ENCODE results near the gene HES6.

Gene HES6

DNA sequence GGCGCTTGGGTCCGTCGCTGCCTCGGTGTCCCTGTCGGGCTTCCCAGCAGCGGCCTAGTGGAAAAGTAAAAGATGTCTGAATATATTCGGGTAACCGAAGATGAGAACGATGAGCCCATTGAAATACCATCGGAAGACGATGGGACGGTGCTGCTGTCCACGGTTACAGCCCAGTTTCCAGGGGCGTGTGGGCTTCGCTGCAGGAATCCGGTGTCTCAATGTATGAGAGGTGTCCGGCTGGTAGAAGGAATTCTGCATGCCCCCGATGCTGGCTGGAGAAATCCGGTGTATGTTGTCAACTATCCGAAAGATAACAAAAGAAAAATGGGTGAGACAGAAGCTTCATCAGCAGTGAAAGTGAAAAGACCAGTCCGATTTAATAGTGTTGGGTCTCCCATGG is 8.0 kb downstream of the HES6 start:
- no peaks in the 10 kb centered on the region for H3F3A ChIP-seq (ENCODE audit: insufficient read depth, low read length)
- no peaks in the 10 kb centered on the region for H3K79me2 ChIP-seq (ENCODE audit: low read length)
- H2AFZ ChIP-seq (ENCODE audit: low read length): no peak overlapping the region
- no peaks in the 10 kb centered on the region for H3K4me1 ChIP-seq (ENCODE audit: low read length)
- no peak overlapping the region for H3K4me3 ChIP-seq (ENCODE audit: low read length)
- no peaks in the 10 kb centered on the region for H3K36me3 ChIP-seq (replicated peaks; ENCODE audit: insufficient read depth, low read length)
- no peaks in the 10 kb centered on the region for H3K9me2 ChIP-seq (replicated peaks; ENCODE audit: insufficient read depth, low read length)
- TF ChIP-seq, protein P1, sequence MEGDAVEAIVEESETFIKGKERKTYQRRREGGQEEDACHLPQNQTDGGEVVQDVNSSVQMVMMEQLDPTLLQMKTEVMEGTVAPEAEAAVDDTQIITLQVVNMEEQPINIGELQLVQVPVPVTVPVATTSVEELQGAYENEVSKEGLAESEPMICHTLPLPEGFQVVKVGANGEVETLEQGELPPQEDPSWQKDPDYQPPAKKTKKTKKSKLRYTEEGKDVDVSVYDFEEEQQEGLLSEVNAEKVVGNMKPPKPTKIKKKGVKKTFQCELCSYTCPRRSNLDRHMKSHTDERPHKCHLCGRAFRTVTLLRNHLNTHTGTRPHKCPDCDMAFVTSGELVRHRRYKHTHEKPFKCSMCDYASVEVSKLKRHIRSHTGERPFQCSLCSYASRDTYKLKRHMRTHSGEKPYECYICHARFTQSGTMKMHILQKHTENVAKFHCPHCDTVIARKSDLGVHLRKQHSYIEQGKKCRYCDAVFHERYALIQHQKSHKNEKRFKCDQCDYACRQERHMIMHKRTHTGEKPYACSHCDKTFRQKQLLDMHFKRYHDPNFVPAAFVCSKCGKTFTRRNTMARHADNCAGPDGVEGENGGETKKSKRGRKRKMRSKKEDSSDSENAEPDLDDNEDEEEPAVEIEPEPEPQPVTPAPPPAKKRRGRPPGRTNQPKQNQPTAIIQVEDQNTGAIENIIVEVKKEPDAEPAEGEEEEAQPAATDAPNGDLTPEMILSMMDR (IDR thresholded peaks at IDR 0.05; ENCODE audit: low read length): no peak
- TF ChIP-seq EZH2phosphoT487 (IDR thresholded peaks at IDR 0.05; ENCODE audit: low read length): no peak
- TF ChIP-seq EZH2 (optimal IDR thresholded peaks at IDR 0.05; ENCODE audit: low read depth, low read length): no peak
- peaks cover 8% of the 10 kb centered on the region for H3K27me3 ChIP-seq (replicated peaks; ENCODE audit: insufficient read depth, low read length)
- peak overlapping the region; percentile 81; the same call in 1 of the 2 replicates for H3K4me2 ChIP-seq (ENCODE audit: low read depth, low read length)
- no peaks in the 10 kb centered on the region for H3K9me3 ChIP-seq (replicated peaks; ENCODE audit: insufficient read depth, low read length)
- no peak overlapping the region for H3K9ac ChIP-seq (ENCODE audit: low read length)
- H3K27ac ChIP-seq (ENCODE audit: low read length): no peak overlapping the region
- no peaks in the 10 kb centered on the region for H4K20me1 ChIP-seq (ENCODE audit: insufficient read depth, low read length)
- no peak for DNase-seq

GRCh38 chr2:238231251-238231793 is 8.5 kb downstream of the HES6 start:
- Histone ChIP-seq H3K9me3 (replicated peaks; ENCODE audit: insufficient read depth, low read length) (no peaks in the 10 kb centered on the region), H3K36me3 (replicated peaks; ENCODE audit: insufficient read depth, low read length) (no peaks in the 10 kb centered on the region), H4K20me1 (ENCODE audit: insufficient read depth, low read length) (no peaks in the 10 kb centered on the region), H3K9me2 (replicated peaks; ENCODE audit: insufficient read depth, low read length) (no peaks in the 10 kb centered on the region), H3K4me3 (ENCODE audit: low read length) (peak overlapping the region; percentile 60), H3K4me2 (ENCODE audit: low read depth, low read length) (peak overlapping the region; percentile 81), H3F3A (ENCODE audit: insufficient read depth, low read length) (no peaks in the 10 kb centered on the region), H3K27ac (ENCODE audit: low read length) (no peak overlapping the region), H2AFZ (ENCODE audit: low read length) (peak overlapping the region; percentile 63; the same call in 1 of the 2 replicates), H3K9ac (ENCODE audit: low read length) (no peak overlapping the region; the same call in 1 of the 2 replicates), H3K27me3 (replicated peaks; ENCODE audit: insufficient read depth, low read length) (peaks cover 8% of the 10 kb centered on the region), H3K4me1 (ENCODE audit: low read length) (no peaks in the 10 kb centered on the region), H3K79me2 (ENCODE audit: low read length) (no peaks in the 10 kb centered on the region)
- TF ChIP-seq EZH2phosphoT487 (IDR thresholded peaks at IDR 0.05; ENCODE audit: low read length) (no peak), EZH2 (optimal IDR thresholded peaks at IDR 0.05; ENCODE audit: low read depth, low read length) (no peak)
- TF ChIP-seq, protein P1 (IDR thresholded peaks at IDR 0.05; ENCODE audit: low read length): no peak
- DNase-seq: peak; percentile 77

GRCh38 chr2:238230699-238231098 is 9.1 kb downstream of the HES6 start:
- no peak for DNase-seq
- H3K36me3 ChIP-seq (replicated peaks; ENCODE audit: insufficient read depth, low read length): no peaks in the 10 kb centered on the region
- H3K27me3 ChIP-seq (replicated peaks; ENCODE audit: insufficient read depth, low read length): peaks cover 8% of the 10 kb centered on the region; the same call in 1 of the 2 replicates
- no peaks in the 10 kb centered on the region for H4K20me1 ChIP-seq (ENCODE audit: insufficient read depth, low read length)
- H2AFZ ChIP-seq (ENCODE audit: low read length): no peak overlapping the region
- peak overlapping the region; percentile 81; the same call in 1 of the 2 replicates for H3K4me2 ChIP-seq (ENCODE audit: low read depth, low read length)
- H3K4me3 ChIP-seq (ENCODE audit: low read length): peak overlapping the region; percentile 60; the same call in 1 of the 2 replicates
- H3K9me3 ChIP-seq (replicated peaks; ENCODE audit: insufficient read depth, low read length): no peaks in the 10 kb centered on the region
- H3K9me2 ChIP-seq (replicated peaks; ENCODE audit: insufficient read depth, low read length): no peaks in the 10 kb centered on the region
- no peaks in the 10 kb centered on the region for H3K79me2 ChIP-seq (ENCODE audit: low read length)
- no peak overlapping the region for H3K9ac ChIP-seq (ENCODE audit: low read length)
- TF ChIP-seq, protein P1 (IDR thresholded peaks at IDR 0.05; ENCODE audit: low read length): no peak
- TF ChIP-seq EZH2phosphoT487 (IDR thresholded peaks at IDR 0.05; ENCODE audit: low read length) (no peak), EZH2 (optimal IDR thresholded peaks at IDR 0.05; ENCODE audit: low read depth, low read length) (no peak)
- no peak overlapping the region for H3K27ac ChIP-seq (ENCODE audit: low read length)
- no peaks in the 10 kb centered on the region for H3K4me1 ChIP-seq (ENCODE audit: low read length)
- no peaks in the 10 kb centered on the region for H3F3A ChIP-seq (ENCODE audit: insufficient read depth, low read length)

Data from MM.1S (cell line).